Lower lobe of right lung (tissue), 2 donors: ENCODE measurements around the gene MRPL2. TPM values are rescaled to one million over a fixed set of nuclear protein-coding genes. Genes with fewer than 3 reads are reported as not detected.

ENCODE experiments used
- ATAC-seq, 2 donors: fragments of 200-7000 bp; cut with Tn5 transposase; one replicate each; pipeline ENCODE4 v1.9.1; 2020 to 2022; ENCODE audit warnings: mild to moderate bottlenecking in 2 of 2, moderate library complexity in 2 of 2
- DNase-seq: peaks from one replicate; pipeline ENCODE4 v3.0.0-alpha.2; 2020
- H3K27ac ChIP-seq: fragments of 200-600 bp; one replicate; pipeline ENCODE4 v1.8.0; 2022
- H3K27me3 ChIP-seq: fragments of 200-600 bp; one replicate; pipeline ENCODE4 v1.8.0; 2022; ENCODE audit warnings: low read depth
- H3K36me3 ChIP-seq: fragments of 200-600 bp; one replicate; pipeline ENCODE4 v1.8.0; 2022; ENCODE audit warnings: mild to moderate bottlenecking
- H3K4me1 ChIP-seq: fragments of 200-600 bp; one replicate; pipeline ENCODE4 v1.8.0; 2022
- H3K4me3 ChIP-seq: fragments of 200-600 bp; one replicate; pipeline ENCODE4 v1.8.0; 2022; ENCODE audit warnings: mild to moderate bottlenecking
- H3K9me3 ChIP-seq: fragments of 200-600 bp; one replicate; pipeline ENCODE4 v1.8.0; 2022
- intact Hi-C: fragments of 100-400 bp; cut with DNase I; formaldehyde crosslinking; loops from one replicate; pipeline ENCODE4 v1.11.0; 2022
- total RNA-seq: library from RNA; stranded (reverse); fragmentation: NEBNext Ultra II Directional; extraction: Animal tissue kit (Norgen Biotek cat#: 25700); gene quantifications from one replicate; pipeline ENCODE4 v1.2.1, GENCODE V29; 2021
- TF ChIP-seq, protein P1 (sequence below): fragments of 200-600 bp; IDR thresholded peaks from one replicate; pipeline ENCODE4 v1.8.0; 2022; ENCODE audit warnings: antibody characterized with exemption, mild to moderate bottlenecking
- donor health status: DM: no; HTN: yes; CAD: no; lungs with severe emphysema.

The MRPL2 gene
- total RNA-seq, 1 donor from 2014 or later = 40.1 TPM

- H3K4me1 ChIP-seq = peaks cover 21% of the 10 kb centered on the region
- DNase-seq (no peak), ATAC-seq (peak; percentile 49 to 78)
- peaks cover 30% of the 10 kb centered on the region for H3K36me3 ChIP-seq
- TF ChIP-seq, protein P1, sequence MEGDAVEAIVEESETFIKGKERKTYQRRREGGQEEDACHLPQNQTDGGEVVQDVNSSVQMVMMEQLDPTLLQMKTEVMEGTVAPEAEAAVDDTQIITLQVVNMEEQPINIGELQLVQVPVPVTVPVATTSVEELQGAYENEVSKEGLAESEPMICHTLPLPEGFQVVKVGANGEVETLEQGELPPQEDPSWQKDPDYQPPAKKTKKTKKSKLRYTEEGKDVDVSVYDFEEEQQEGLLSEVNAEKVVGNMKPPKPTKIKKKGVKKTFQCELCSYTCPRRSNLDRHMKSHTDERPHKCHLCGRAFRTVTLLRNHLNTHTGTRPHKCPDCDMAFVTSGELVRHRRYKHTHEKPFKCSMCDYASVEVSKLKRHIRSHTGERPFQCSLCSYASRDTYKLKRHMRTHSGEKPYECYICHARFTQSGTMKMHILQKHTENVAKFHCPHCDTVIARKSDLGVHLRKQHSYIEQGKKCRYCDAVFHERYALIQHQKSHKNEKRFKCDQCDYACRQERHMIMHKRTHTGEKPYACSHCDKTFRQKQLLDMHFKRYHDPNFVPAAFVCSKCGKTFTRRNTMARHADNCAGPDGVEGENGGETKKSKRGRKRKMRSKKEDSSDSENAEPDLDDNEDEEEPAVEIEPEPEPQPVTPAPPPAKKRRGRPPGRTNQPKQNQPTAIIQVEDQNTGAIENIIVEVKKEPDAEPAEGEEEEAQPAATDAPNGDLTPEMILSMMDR = no peak
- H3K27ac ChIP-seq = peak overlapping the region; percentile 36
- no peak overlapping the region for H3K4me3 ChIP-seq
- H3K27me3 ChIP-seq = peaks cover 8% of the 10 kb centered on the region
- intact Hi-C loops = no loop called here
- no peaks in the 10 kb centered on the region for H3K9me3 ChIP-seq
Measured at GRCh38 chr6:43074847-43075669, 15.8 kb upstream of the MRPL2 start.

DNA sequence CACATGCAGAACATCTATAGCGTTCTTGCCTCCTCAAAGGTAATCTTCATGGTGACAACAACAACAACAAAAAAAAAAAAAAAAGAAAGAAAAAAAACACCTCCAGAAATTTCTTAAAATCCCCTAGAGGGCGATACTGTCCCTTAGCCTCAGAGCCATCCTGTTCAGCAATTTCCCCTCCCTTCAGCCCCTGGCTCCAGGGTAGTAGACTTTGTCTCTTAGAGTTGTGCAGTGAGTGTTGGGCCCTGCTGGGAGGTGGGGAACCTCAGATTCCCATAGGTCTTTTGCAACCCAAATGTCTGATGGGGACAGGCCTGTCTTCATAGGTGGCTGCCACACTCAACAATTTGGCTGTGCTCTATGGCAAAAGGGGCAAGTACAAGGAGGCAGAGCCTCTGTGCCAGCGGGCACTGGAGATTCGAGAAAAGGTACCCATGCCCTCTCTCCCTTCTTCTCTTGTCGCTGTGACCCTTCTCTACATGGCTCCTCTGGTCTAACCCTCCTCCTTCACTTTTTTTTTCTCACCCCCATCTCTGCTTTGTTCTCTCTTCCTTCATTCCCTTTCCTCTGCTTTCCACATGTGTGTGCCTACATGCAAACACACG is 10.9 kb upstream of the MRPL2 start:
- intact Hi-C loops = no loop called here
- Histone ChIP-seq H3K36me3 (peaks cover 55% of the 10 kb centered on the region), H3K4me3 (no peak overlapping the region), H3K27me3 (no peaks in the 10 kb centered on the region), H3K9me3 (no peaks in the 10 kb centered on the region), H3K27ac (no peak overlapping the region), H3K4me1 (peaks cover 5% of the 10 kb centered on the region)
- TF ChIP-seq, protein P1 = peak; percentile 42
- ATAC-seq (peak; percentile 59 to 71), DNase-seq (no peak)

DNA sequence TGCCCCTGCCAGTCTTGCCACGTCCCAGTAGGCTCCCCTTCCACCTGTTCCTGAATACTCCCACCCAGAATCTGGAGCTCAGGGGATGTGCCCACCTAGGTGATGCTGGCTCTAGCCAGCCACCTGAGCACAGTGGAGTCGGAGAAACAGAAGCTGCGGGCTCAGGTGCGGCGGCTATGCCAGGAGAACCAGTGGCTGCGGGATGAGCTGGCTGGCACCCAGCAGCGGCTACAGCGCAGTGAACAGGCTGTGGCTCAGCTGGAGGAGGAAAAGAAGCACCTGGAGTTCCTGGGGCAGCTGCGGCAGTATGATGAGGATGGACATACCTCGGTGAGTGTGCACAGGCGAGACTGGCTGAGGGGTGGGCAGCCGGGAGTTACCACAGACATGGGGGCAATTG is 3.6 kb upstream of the MRPL2 start:
- intact Hi-C loops = no loop called here
- Histone ChIP-seq H3K9me3 (no peaks in the 10 kb centered on the region), H3K4me1 (peaks cover 26% of the 10 kb centered on the region), H3K36me3 (peaks cover 49% of the 10 kb centered on the region), H3K27ac (no peak overlapping the region), H3K27me3 (no peaks in the 10 kb centered on the region), H3K4me3 (no peak overlapping the region)
- no peak for ATAC-seq
- TF ChIP-seq, protein P1 = no peak
- DNase-seq = no peak

DNA sequence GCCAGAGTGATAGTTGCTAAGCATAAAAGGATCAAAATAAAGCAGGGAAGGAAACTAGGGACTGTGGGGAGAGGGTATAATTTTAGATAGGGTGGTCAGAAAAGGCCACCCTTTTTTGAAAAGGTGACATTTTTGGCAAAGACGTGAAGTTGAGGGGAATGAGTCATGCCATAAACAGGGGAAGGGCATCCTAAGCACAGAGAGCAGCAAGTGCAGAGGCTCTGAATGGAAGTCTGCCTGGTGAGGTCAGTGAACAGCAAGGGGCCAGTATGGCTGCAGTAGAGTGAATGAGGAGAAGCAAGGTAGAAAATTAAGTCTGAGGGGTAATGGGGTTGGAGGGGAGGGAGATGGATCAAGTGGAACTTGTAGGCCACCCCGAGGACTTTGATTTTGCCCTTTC is 2.6 kb upstream of the MRPL2 start:
- intact Hi-C loops = no loop called here
- H3K4me1 ChIP-seq = peaks cover 26% of the 10 kb centered on the region
- H3K27me3 ChIP-seq = no peaks in the 10 kb centered on the region
- no peaks in the 10 kb centered on the region for H3K9me3 ChIP-seq
- TF ChIP-seq, protein P1 = no peak
- H3K36me3 ChIP-seq = peaks cover 51% of the 10 kb centered on the region
- no peak overlapping the region for H3K4me3 ChIP-seq
- DNase-seq = no peak
- no peak overlapping the region for H3K27ac ChIP-seq
- ATAC-seq = no peak

GRCh38 chr6:43060755-43061633 is 1.8 kb upstream of the MRPL2 start:
- H3K4me3 ChIP-seq = peak overlapping the region; percentile 83

More at GRCh38 chr6:43060755-43061633, 1.8 kb upstream of the MRPL2 start:
- no peaks in the 10 kb centered on the region for H3K9me3 ChIP-seq
- TF ChIP-seq, protein P1 = no peak
- peak overlapping the region; percentile 89 for H3K27ac ChIP-seq
- H3K27me3 ChIP-seq = no peaks in the 10 kb centered on the region
- peaks cover 26% of the 10 kb centered on the region for H3K4me1 ChIP-seq
- intact Hi-C loops = no loop called here
- ATAC-seq (no peak), DNase-seq (no peak)
- H3K36me3 ChIP-seq = peaks cover 51% of the 10 kb centered on the region
